GM10266 (cell line): ENCODE results near the gene ZNF579.

Source experiments
- DNase-seq: peaks from one replicate; pipeline ENCODE4 v3.0.0; 2012; ENCODE audit errors: extremely low spot score
- TF ChIP-seq, protein P1 (sequence below): IDR thresholded peaks from 2 replicates; pipeline ENCODE4 v1.5.1; 2012; ENCODE audit warnings: mild to moderate bottlenecking, low read depth; ENCODE audit not compliant: control insufficient read depth, insufficient read depth; ENCODE audit errors: missing control alignments

The ZNF579 gene, protein sequence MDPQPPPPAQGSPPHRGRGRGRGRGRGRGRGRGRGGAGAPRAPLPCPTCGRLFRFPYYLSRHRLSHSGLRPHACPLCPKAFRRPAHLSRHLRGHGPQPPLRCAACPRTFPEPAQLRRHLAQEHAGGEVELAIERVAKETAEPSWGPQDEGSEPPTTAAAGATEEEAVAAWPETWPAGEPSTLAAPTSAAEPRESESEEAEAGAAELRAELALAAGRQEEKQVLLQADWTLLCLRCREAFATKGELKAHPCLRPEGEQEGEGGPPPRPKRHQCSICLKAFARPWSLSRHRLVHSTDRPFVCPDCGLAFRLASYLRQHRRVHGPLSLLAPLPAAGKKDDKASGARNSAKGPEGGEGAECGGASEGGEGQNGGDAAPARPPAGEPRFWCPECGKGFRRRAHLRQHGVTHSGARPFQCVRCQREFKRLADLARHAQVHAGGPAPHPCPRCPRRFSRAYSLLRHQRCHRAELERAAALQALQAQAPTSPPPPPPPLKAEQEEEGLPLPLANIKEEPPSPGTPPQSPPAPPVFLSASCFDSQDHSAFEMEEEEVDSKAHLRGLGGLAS

DNA sequence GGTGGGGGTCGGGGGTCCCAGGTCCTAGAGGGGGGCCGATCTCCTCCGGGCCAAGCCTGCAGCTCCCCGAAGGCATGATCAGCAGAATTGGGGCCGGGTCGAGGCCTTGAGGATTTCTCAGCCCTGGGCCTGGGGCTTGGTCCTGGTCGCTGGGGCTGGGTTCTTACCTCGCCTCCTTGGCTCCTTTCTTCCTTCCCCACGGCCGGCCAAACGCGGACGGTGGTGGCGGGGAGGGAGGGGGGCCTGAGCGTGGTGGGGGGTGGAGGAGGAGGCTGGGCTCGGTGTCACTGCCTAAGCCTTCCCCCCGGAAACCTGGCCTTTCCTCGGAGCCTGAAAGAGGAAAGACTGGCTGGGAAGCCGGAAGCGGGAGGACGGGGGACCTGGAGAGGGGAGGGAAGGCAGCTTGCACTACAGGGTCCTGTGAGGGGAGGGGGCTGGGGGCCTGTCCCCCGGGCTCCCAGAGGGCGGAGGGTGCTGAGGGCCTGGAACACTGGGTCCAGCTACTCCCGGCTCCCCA, at the start of gene ZNF579:
TSS of gene ZNF579 (minus strand) at position 221 of the 517 bp plus-strand sequence. CDS start 1,209 bp downstream, outside the sequence.
- DNase-seq = peak; percentile 92
- TF ChIP-seq, protein P1, sequence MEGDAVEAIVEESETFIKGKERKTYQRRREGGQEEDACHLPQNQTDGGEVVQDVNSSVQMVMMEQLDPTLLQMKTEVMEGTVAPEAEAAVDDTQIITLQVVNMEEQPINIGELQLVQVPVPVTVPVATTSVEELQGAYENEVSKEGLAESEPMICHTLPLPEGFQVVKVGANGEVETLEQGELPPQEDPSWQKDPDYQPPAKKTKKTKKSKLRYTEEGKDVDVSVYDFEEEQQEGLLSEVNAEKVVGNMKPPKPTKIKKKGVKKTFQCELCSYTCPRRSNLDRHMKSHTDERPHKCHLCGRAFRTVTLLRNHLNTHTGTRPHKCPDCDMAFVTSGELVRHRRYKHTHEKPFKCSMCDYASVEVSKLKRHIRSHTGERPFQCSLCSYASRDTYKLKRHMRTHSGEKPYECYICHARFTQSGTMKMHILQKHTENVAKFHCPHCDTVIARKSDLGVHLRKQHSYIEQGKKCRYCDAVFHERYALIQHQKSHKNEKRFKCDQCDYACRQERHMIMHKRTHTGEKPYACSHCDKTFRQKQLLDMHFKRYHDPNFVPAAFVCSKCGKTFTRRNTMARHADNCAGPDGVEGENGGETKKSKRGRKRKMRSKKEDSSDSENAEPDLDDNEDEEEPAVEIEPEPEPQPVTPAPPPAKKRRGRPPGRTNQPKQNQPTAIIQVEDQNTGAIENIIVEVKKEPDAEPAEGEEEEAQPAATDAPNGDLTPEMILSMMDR = no peak

DNA sequence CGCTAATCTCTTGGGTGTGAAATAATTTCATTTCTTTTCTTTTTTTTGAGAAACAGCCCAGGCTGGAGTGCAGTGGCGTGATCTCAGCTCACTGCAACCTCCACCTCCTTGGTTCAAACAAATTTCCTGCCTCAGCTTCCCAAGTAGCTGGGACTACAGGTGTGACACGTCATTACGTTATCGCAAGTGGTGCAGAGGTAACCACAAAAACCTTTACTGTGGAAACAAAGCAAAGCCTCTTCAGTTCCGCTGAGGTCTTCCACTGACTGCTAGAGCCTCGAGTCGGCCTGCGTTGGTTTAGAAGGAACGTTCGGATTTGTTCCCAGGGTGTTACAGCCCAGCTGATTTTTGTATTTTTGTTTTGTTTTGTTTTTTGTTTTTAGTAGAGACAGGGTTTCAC, 45.7 kb upstream of the ZNF579 start:
- TF ChIP-seq, protein P1 = no peak
- DNase-seq = no peak

DNA sequence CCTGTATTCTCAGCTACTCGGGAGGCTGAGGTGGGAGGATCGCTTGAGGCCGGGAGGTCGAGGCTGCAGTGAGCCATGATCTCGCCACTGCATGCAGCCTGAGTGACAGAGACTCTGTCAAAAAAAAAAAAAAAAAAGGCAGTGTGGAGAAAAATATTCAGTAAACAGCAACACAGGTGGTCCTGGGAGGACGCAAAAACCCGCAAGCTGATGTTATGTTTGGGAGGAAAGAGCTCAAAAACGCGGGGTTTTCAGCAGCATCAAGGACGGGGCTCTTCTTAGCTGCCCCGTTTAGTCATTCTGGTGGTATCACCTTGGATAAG, 44.3 kb upstream of the ZNF579 start:
- no peak for DNase-seq
- TF ChIP-seq, protein P1 = no peak

DNA sequence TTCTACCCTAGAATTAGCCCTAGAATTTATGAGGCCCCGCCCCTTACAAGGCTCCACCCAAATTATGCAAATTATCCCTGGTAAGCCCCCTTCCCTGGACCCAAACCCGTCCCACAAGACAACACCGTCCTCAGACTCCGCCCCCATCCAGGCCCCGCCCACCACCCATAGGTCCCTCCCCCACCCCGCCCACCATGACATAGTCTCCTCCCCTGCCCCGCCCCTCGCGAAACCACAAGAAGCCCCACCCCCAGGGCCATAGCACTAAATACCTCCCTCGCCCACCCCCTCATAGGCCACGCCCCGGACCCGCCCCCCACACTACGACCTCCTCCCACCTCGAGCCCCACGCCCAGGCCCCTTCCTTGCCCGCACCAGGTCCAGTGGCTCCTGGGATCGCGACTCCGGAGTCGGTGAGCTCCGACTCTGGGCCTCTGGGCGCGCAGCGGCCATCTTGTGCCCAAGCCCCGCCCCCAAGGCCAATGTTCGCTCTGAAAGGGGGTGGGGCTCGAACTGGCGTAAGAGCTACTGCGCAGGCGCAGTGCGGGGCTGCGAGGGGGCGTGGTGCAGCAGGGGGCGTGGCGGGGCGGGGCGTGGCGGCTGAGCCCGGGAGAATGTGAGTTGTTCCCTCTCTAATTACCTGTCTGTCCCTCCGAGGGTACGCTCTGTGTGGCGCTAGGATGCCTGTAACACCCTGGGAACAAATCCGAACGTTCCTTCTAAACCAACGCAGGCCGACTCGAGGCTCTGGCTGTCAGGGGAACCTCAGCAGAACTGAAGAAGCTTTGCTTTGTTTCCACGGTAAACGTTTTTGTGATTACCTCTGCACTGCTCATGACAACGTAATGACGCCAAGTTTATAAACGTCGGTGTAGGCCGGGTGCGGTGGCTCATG, 43.7 kb upstream of the ZNF579 start, which contains the start of gene ZNF784:
TSS of gene ZNF784 (minus strand) at position 458 of the 895 bp plus-strand sequence. CDS start at position 453, 5 bp downstream.
- TF ChIP-seq, protein P1 = no peak
- peak; percentile 96 for DNase-seq

DNA sequence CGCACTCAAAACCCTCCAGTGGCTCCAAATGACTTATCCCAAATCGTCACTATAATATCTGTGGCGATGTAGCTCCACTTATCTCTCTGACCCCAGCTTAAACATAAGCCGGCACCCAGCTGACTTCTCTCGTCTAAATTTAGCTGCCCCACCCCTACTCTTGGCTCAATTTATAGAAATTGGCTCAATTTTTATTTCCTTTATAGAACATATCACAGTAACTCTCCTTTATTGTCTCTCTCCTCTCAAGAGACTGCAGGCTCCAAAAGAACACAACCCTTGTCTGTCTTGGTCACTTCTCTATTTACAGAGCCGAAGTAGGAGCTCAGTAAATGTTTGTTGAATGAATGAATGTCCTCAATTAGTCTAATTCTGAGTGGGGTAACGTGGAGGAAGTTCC, 42.9 kb upstream of the ZNF579 start:
- DNase-seq = no peak
- TF ChIP-seq, protein P1 = no peak

DNA sequence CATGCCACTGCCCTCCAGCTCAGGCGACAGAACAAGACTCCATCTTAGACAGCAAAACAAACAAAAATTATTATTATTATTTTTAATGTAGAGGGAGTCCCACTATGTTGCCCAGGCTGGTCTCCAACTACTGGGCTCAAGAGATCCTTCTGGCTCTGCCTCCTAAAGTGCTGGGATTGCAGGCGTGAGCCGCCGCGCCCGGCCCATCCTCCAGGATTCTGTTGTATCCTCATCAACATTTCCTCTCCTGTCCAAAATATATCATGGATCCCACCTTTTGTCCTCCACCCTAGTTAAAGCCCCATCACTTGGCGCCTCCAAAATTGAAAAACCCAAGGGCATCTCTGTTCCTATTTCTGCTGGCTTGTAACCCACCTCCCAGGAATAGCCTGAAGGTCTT, 42.5 kb upstream of the ZNF579 start:
- peak; percentile 13 for DNase-seq
- TF ChIP-seq, protein P1 = no peak
